PFSK-1 (cell line): ENCODE results near the gene AMOTL1.

Experiments used
- FOXP2 ChIP-seq: optimal IDR thresholded peaks from 2 replicates; pipeline ENCODE3; 2011; ENCODE audit warnings: borderline replicate concordance, control low read depth, inconsistent platforms; ENCODE audit not compliant: insufficient read depth; ENCODE audit errors: extremely low read length, extremely low read depth
- POLR2AphosphoS5 ChIP-seq: IDR thresholded peaks from 2 replicates; pipeline ENCODE4 v1.6.1; 2012; ENCODE audit warnings: low read depth, mild to moderate bottlenecking, control low read depth, low read length, moderate library complexity
- SIN3A ChIP-seq: IDR thresholded peaks from 2 replicates; pipeline ENCODE4 v1.6.1; 2012; ENCODE audit warnings: mild to moderate bottlenecking, low read length, moderate library complexity, borderline replicate concordance; ENCODE audit not compliant: insufficient read depth
- TAF1 ChIP-seq: IDR thresholded peaks from 2 replicates; pipeline ENCODE4 v1.6.1; 2012; ENCODE audit warnings: low read length, control low read depth, borderline replicate concordance; ENCODE audit not compliant: insufficient read depth
- TF ChIP-seq, protein P1 (sequence below), 2 experiments: IDR thresholded peaks; 2 replicates each; pipeline versions ENCODE4 v1.6.1 to v1.8.0; 2011 to 2012; ENCODE audit warnings: low read depth in 2 of 2, low read length in 2 of 2, control low read depth in 1 of 2, inconsistent platforms in 1 of 2, mild to moderate bottlenecking in 1 of 2, moderate library complexity in 1 of 2; ENCODE audit not compliant: insufficient read depth in 1 of 2

AMOTL1 gene

DNA sequence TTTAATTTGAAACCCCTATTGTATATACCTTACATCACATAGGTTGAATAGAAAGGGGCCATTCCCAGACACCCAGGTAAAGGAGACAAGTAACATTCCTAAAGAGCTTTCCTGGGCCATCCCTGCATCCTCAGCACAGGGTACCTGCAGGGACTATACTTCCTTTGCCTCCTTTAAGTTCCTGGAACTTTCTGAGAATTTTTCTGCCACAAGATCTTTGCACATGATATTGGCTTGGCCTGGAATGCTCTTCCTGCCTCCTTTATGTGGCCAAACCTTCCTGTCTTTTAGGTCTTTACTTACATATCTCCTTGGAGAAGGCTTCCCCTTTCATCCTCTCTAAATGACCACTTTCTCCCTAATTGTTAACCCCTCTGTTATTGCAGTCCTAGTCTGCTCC is 7.9 kb upstream of the AMOTL1 start:
- TF ChIP-seq FOXP2 = no peak
- TF ChIP-seq POLR2AphosphoS5 = no peak
- TF ChIP-seq SIN3A = no peak
- TF ChIP-seq TAF1 = no peak
- TF ChIP-seq, protein P1, sequence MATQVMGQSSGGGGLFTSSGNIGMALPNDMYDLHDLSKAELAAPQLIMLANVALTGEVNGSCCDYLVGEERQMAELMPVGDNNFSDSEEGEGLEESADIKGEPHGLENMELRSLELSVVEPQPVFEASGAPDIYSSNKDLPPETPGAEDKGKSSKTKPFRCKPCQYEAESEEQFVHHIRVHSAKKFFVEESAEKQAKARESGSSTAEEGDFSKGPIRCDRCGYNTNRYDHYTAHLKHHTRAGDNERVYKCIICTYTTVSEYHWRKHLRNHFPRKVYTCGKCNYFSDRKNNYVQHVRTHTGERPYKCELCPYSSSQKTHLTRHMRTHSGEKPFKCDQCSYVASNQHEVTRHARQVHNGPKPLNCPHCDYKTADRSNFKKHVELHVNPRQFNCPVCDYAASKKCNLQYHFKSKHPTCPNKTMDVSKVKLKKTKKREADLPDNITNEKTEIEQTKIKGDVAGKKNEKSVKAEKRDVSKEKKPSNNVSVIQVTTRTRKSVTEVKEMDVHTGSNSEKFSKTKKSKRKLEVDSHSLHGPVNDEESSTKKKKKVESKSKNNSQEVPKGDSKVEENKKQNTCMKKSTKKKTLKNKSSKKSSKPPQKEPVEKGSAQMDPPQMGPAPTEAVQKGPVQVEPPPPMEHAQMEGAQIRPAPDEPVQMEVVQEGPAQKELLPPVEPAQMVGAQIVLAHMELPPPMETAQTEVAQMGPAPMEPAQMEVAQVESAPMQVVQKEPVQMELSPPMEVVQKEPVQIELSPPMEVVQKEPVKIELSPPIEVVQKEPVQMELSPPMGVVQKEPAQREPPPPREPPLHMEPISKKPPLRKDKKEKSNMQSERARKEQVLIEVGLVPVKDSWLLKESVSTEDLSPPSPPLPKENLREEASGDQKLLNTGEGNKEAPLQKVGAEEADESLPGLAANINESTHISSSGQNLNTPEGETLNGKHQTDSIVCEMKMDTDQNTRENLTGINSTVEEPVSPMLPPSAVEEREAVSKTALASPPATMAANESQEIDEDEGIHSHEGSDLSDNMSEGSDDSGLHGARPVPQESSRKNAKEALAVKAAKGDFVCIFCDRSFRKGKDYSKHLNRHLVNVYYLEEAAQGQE (IDR thresholded peaks at IDR 0.05; ENCODE audit: insufficient read depth in 1 of 2, low read depth in 2 of 2, low read length in 2 of 2) = no peak

DNA sequence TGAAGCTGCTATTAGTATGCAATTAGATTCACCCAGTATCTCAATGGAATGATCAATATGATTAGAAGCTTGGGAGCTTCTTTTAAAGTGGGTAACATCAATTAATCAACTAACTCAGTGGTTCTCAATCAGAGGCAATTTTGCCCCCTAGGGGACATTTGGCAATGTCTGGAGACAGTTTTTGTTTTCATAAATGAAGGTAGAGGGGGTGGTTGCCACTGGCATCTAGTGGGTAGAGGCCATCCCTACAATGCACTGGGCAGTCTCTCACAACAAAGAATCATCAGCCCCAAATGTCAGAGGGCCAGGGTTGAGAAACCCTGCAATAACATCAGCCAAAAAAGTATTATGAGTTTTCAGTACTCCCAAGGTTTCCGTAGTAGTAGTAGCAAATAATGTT is 5.9 kb upstream of the AMOTL1 start:
- TF ChIP-seq, protein P1 (IDR thresholded peaks at IDR 0.05; ENCODE audit: insufficient read depth in 1 of 2, low read depth in 2 of 2, low read length in 2 of 2) = no peak
- TF ChIP-seq TAF1 (no peak), POLR2AphosphoS5 (no peak), FOXP2 (no peak), SIN3A (no peak)

DNA sequence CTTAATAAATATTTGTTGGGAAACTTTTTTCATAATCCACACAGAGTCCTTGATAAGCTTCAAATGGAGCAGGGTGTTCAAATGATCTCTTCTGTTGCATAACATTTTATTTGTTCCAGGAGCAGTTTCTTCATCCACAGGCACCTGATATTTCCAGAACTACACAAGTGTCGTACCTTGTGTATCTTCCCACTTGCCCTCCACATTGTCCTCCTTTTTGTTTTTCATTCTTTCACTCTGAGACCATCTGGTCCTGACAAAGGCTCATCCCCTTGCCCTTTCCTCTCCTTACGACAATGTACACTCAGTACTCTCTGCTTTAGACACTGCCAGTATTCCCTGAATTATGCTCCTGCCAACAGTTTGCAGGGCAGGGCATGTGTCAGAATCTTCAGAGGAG is 5.2 kb upstream of the AMOTL1 start:
- TF ChIP-seq SIN3A (no peak), FOXP2 (no peak), TAF1 (no peak), POLR2AphosphoS5 (no peak)
- TF ChIP-seq, protein P1 (IDR thresholded peaks at IDR 0.05; ENCODE audit: insufficient read depth in 1 of 2, low read depth in 2 of 2, low read length in 2 of 2) = no peak

DNA sequence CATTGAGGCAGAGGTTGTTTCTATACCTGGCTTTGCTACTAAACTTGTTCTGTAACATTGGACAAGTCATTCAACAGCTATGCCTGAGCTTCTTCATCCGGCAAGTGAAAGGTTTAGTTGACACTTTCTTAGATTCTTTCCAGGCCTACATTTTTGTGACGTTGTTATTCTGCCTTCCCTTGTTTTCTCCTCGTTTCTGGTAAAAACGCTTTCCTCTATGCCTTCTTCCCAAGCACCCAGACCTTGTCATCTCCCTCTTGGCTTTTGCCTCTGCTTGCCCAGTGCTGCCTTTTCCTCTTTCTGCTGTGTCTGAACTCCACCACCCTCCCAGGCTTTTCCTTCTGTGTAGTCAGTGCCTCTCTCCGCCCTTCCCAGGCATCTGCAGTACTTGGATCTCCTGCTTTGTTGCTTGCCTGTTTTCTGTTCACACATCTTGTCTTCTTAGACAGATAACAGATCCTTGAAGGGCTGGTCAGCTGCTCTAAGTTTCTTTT is 1.4 kb upstream of the AMOTL1 start:
- TF ChIP-seq, protein P1 (IDR thresholded peaks at IDR 0.05; ENCODE audit: insufficient read depth in 1 of 2, low read depth in 2 of 2, low read length in 2 of 2) = no peak
- no peak for TF ChIP-seq POLR2AphosphoS5
- no peak for TF ChIP-seq TAF1
- TF ChIP-seq SIN3A = no peak
- no peak for TF ChIP-seq FOXP2

DNA sequence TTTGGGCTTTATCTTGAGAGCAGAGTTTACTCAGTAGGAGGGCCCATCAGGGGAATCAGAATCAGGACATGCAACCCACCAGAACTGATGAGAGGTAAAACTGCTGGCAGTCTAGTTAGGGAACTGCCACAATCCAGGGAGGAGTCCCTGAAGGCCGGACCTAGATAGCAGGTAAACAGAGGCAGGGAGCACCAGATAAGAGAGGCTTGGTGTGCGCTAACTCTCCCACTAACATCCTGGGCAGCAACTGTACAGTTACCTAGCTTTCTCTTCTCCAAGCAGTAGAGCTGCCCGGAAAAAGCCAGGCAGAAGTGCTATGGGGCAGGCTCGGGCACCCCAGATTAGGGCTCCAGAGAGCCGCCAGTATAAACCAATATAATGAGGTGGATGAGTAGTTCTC is 865 bp upstream of the AMOTL1 start:
- TF ChIP-seq FOXP2 (no peak), POLR2AphosphoS5 (no peak), SIN3A (no peak), TAF1 (no peak)
- TF ChIP-seq, protein P1 (IDR thresholded peaks at IDR 0.05; ENCODE audit: insufficient read depth in 1 of 2, low read depth in 2 of 2, low read length in 2 of 2) = no peak
